Esophagus squamous epithelium (tissue), 5 donors: ENCODE results near the gene ADAM19. TPM values are rescaled to one million over a fixed set of nuclear protein-coding genes. Genes with fewer than 3 reads are reported as not detected.

ENCODE experiments used
- DNase-seq: peaks from one replicate; lab custom pipeline; 2025; lab: John Stamatoyannopoulos, UW
- H3K27ac ChIP-seq, 4 donors: fragments of 200-600 bp; sonication (generic); one replicate each; pipeline ENCODE4 v1.5.1; 2016 to 2019; ENCODE audit warnings: mild to moderate bottlenecking in 1 of 4
- H3K27me3 ChIP-seq, 4 donors: fragments of 200-600 bp; sonication (generic); 1 replicate in 3 of 4; 2 replicates in 1 of 4; pipeline versions ENCODE4 v1.5.1 to v1.6.0; 2017 to 2021; ENCODE audit warnings: antibody characterized with exemption in 1 of 4
- H3K36me3 ChIP-seq, 3 donors: fragments of 200-600 bp; sonication (generic); one replicate each; pipeline ENCODE4 v1.5.1; 2016 to 2019
- H3K4me1 ChIP-seq, 3 donors: fragments of 200-600 bp; sonication (generic); one replicate each; pipeline ENCODE4 v1.5.1; 2017 to 2019
- H3K4me3 ChIP-seq, 4 donors: fragments of 200-600 bp; sonication (generic); 1 replicate in 3 of 4; 2 replicates in 1 of 4; pipeline ENCODE4 v1.5.1; 2016 to 2019; ENCODE audit warnings: mild to moderate bottlenecking in 2 of 4, moderate library complexity in 1 of 4
- H3K9me3 ChIP-seq, 3 donors: fragments of 200-600 bp; sonication (generic); one replicate each; pipeline ENCODE4 v1.5.1; 2016 to 2019
- POLR2A ChIP-seq, 4 donors: fragments of 450-650 bp; IDR thresholded peaks; one replicate each; pipeline ENCODE4 v1.6.1; 2017; ENCODE audit warnings: antibody characterized with exemption in 4 of 4, mild to moderate bottlenecking in 4 of 4, moderate library complexity in 3 of 4
- WGBS, 2 donors: methylation state at CpG; one replicate each; pipeline ENCODE4 v1.1.5; 2018; 5-methylcytosine and 5-hydroxymethylcytosine counted together
- intact Hi-C: fragments of 100-400 bp; cut with DNase I; formaldehyde crosslinking; loops from one replicate; pipeline ENCODE4 v1.15.0; 2022
- total RNA-seq, 4 donors: library from RNA; depleted of rRNA; stranded (reverse); fragments of >200 nt; gene quantifications; one replicate each; pipeline ENCODE4 v1.1.0, GENCODE V29; 2016
- TF ChIP-seq, protein P1 (sequence below), 6 experiments: fragments of 450-650 bp in 4 of 6; fragments of 200-600 bp in 2 of 6; sonication (generic) in 2 of 6; IDR thresholded peaks; one replicate each; pipeline ENCODE4 v1.5.1; 2016 to 2019; ENCODE audit warnings: antibody characterized with exemption in 6 of 6, mild to moderate bottlenecking in 4 of 6, moderate library complexity in 4 of 6
- donor health status: DM: yes; HTN: yes; CAD: no.

ADAM19 gene
- total RNA-seq, 4 donors from 2014 or later, result 1.9 to 11.6 (median 4.3) TPM

DNA sequence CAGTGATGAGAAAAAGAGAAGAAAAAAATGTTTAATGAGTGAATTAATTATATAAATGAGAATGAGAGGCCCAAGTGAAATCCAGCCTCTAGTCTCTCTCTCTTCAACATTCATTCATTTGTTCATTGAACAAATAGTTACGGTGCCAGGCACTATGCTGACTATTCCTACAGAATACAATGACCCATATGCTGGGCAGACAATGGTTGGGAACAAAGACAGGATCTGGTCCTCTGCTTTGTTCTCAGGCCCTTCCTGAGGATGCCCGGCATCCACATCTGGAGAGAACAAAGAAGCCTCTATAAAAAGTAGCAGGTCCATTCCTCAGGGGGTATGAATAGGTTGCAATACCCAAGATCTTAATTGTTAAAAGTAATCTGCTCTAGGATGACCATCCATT, 6.9 kb downstream of the ADAM19 start:
- TF ChIP-seq, protein P1, sequence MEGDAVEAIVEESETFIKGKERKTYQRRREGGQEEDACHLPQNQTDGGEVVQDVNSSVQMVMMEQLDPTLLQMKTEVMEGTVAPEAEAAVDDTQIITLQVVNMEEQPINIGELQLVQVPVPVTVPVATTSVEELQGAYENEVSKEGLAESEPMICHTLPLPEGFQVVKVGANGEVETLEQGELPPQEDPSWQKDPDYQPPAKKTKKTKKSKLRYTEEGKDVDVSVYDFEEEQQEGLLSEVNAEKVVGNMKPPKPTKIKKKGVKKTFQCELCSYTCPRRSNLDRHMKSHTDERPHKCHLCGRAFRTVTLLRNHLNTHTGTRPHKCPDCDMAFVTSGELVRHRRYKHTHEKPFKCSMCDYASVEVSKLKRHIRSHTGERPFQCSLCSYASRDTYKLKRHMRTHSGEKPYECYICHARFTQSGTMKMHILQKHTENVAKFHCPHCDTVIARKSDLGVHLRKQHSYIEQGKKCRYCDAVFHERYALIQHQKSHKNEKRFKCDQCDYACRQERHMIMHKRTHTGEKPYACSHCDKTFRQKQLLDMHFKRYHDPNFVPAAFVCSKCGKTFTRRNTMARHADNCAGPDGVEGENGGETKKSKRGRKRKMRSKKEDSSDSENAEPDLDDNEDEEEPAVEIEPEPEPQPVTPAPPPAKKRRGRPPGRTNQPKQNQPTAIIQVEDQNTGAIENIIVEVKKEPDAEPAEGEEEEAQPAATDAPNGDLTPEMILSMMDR (IDR thresholded peaks at IDR 0.05), result no peak
- TF ChIP-seq POLR2A (IDR thresholded peaks at IDR 0.05), result no peak
- intact Hi-C loops, result loop anchor here (10.0 kb wide), 1 partner anchor 436 kb away; no protein-coding TSS in a partner anchor
- Histone ChIP-seq H3K36me3 (peaks cover 0 to 11% (median 0%) of the 10 kb centered on the region in 3 donors), H3K9me3 (no peaks in the 10 kb centered on the region), H3K4me1 (peaks cover 8 to 66% (median 18%) of the 10 kb centered on the region in 3 donors), H3K27ac (peak overlapping the region in 1 of 4 donors; percentile 13), H3K27me3 (no peaks in the 10 kb centered on the region), H3K4me3 (no peak overlapping the region)
- WGBS, 2 donors, result 48 to 76% methylated on average over 2 of the region's 2 CpGs
- no peak for DNase-seq

DNA sequence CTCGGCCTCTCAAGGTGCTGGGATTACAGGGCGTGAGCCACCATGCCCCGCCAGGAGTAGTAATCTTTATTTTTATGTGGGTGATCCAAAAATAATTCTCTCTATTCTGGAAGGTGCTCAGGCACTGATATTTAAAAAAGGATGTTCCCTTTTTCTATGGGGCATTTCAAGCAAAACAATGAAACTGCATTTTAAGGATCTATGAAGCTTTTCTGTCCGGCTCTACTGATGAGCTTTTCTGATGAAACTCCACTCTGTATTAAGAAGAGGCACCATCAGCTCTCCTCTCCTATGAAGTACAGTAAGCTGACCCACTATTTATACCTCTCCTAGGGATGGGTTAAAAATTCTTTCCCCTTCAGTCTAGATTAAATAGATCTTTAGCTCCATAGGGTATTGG, 7.4 kb downstream of the ADAM19 start:
- Histone ChIP-seq H3K4me1 (peaks cover 12 to 66% (median 18%) of the 10 kb centered on the region in 3 donors), H3K9me3 (no peaks in the 10 kb centered on the region), H3K36me3 (peaks cover 0 to 11% (median 0%) of the 10 kb centered on the region in 3 donors), H3K4me3 (no peak overlapping the region), H3K27ac (peak overlapping the region in 1 of 4 donors; percentile 13), H3K27me3 (no peaks in the 10 kb centered on the region)
- no peak for DNase-seq
- TF ChIP-seq, protein P1 (IDR thresholded peaks at IDR 0.05), result no peak
- WGBS, 2 donors, result 71 to 81% methylated on average over 4 of the region's 4 CpGs
- intact Hi-C loops, result loop anchor here (10.0 kb wide), 1 partner anchor 437 kb away; no protein-coding TSS in a partner anchor

DNA sequence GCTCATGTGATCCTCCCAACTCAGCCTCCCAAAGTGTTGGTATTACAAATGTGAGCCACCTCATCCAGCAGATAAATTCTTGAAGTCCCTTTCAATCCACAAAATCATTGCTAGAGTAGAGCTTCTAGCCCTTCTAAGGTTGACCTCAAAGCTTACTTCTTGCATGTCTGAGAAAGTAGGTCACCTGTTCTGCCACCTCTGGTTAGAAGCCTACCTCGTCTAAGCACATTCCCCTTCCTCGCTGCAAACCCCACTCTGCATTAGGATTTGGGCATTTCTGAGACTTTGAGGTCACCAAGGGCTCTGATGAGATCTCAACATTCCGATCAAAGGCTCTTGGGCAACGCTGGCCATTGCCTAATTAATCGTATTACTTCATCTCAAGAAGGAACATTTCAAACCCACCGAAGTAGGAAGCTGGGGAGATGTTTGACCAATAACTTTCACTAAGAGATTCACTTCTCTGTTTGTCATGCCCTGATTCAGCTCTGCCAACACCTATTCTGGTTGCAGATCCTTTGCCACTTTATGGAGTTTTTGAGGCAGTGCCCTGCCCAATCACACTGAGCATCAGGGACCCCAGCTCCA, 8.6 kb downstream of the ADAM19 start:
- Histone ChIP-seq H3K27me3 (no peaks in the 10 kb centered on the region), H3K4me1 (peaks cover 15 to 69% (median 29%) of the 10 kb centered on the region in 3 donors), H3K36me3 (peaks cover 0 to 11% (median 0%) of the 10 kb centered on the region in 3 donors), H3K27ac (peak overlapping the region in 3 of 4 donors; percentile 44 to 51 (median 44)), H3K4me3 (no peak overlapping the region), H3K9me3 (no peaks in the 10 kb centered on the region)
- DNase-seq, result no peak
- 61 to 84% methylated on average over 6 of the region's 6 CpGs for WGBS, 2 donors
- intact Hi-C loops, result loop anchor here (10.0 kb wide), 1 partner anchor 438 kb away; no protein-coding TSS in a partner anchor
- no peak for TF ChIP-seq POLR2A (IDR thresholded peaks at IDR 0.05)
- TF ChIP-seq, protein P1 (IDR thresholded peaks at IDR 0.05), result no peak

DNA sequence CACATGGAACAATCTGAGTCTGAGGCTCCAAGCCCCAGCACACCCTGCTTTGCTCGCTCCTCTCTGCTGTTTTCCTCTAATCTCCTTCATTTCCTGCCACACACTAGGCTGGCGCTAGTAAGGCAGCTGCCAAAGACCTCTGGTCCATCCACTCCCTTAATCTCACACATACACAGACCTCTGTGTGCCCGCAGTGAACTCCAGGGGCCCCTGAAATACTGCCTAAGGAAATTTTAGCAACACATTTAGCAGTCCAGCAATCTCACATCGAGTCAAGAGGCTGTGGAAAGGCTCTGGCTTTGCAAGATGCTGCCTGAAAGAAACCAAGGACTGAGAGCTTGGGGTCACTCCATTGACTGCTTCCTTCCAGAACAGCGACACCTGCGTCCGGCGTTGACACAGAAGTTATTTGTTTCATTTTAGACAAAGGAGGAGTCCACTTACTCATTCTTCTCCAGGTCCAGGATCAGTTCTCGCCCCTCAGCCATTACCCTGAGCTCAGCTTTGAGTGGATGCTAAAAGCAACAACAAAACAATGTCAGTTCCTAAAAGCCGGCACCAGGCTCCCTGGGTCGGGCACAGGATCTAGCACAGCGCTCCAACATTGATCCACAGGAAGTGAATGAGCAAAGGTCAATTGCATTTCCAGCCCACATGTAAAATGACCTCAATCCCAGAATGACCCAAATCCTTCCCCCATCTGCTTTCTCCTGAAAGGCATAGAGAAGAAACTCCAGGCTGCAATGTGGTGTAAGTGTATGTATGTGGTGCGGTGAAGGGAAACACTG, 11.5 kb downstream of the ADAM19 start:
- H3K27ac ChIP-seq, result peak overlapping the region; percentile 36 to 84 (median 65)
- H3K9me3 ChIP-seq, result no peaks in the 10 kb centered on the region
- no peak for DNase-seq
- H3K4me3 ChIP-seq, result no peak overlapping the region
- TF ChIP-seq POLR2A (IDR thresholded peaks at IDR 0.05), result no peak
- TF ChIP-seq, protein P1 (IDR thresholded peaks at IDR 0.05), result no peak
- WGBS, 2 donors, result 56 to 73% methylated on average over 8 to 12 of the region's 13 CpGs
- peaks cover 0 to 11% (median 0%) of the 10 kb centered on the region in 3 donors for H3K36me3 ChIP-seq
- peaks cover 20 to 83% (median 41%) of the 10 kb centered on the region in 3 donors for H3K4me1 ChIP-seq
- intact Hi-C loops, result loop anchor here (10.0 kb wide), 1 partner anchor 441 kb away; no protein-coding TSS in a partner anchor
- H3K27me3 ChIP-seq, result no peaks in the 10 kb centered on the region
